K562 (cell line): ENCODE measurements around the gene GALNT7. TPM values are rescaled to one million over a fixed set of nuclear protein-coding genes. Genes with fewer than 3 reads are reported as not detected.

Source experiments
- EGR1 ChIP-seq: fragments of 450-650 bp; conservative IDR thresholded peaks from 2 replicates; pipeline ENCODE4 v1.6.1; 2017; ENCODE audit warnings: mild to moderate bottlenecking
- HNRNPK ChIP-seq: fragments of 200-400 bp; formaldehyde crosslinking; IDR thresholded peaks from one replicate; pipeline ENCODE4 v1.6.1; 2018; ENCODE audit warnings: mild to moderate bottlenecking, low read depth, low read length; ENCODE audit not compliant: poor library complexity, severe bottlenecking
- KDM1A ChIP-seq, 2 experiments: fragments of 450-650 bp; IDR thresholded peaks; 2 replicates each; pipeline ENCODE4 v1.6.1; 2016; ENCODE audit warnings: mild to moderate bottlenecking in 2 of 2
- KDM5B ChIP-seq: fragments of 200-600 bp; sonication (generic); IDR thresholded peaks from 2 replicates; pipeline ENCODE4 v1.6.1; 2012; ENCODE audit warnings: low read depth, mild to moderate bottlenecking, moderate library complexity, low read length, control low read depth, inconsistent platforms; ENCODE audit not compliant: insufficient replicate concordance
- KLF6 ChIP-seq: fragments of 250-450 bp; sonication (Bioruptor Pico); IDR thresholded peaks from 2 replicates; pipeline ENCODE4 v1.4.0; 2020; ENCODE audit warnings: mild to moderate bottlenecking, moderate library complexity, borderline replicate concordance
- LARP7 ChIP-seq: fragments of 450-650 bp; IDR thresholded peaks from 2 replicates; pipeline ENCODE4 v1.6.1; 2016
- MEF2A ChIP-seq: IDR thresholded peaks from 2 replicates; pipeline ENCODE4 v1.6.1; 2011; ENCODE audit warnings: low read depth, mild to moderate bottlenecking, low read length, moderate library complexity; ENCODE audit not compliant: control insufficient read depth
- MEIS2 ChIP-seq: fragments of 450-650 bp; IDR thresholded peaks from 2 replicates; pipeline ENCODE4 v1.6.1; 2014; ENCODE audit warnings: mild to moderate bottlenecking; ENCODE audit not compliant: partially characterized antibody
- NR2C2 ChIP-seq, 2 experiments: fragments of 200-800 bp in 1 of 2; sonication (Bioruptor generic) in 1 of 2; sonication (generic) in 1 of 2; formaldehyde crosslinking in 1 of 2; IDR thresholded peaks; 2 replicates each; pipeline versions ENCODE4 v1.6.1 to v1.8.0; 2016 to 2022; ENCODE audit warnings: mild to moderate bottlenecking in 1 of 2, missing compliant biosample characterization in 1 of 2, missing genetic modification characterization in 1 of 2, missing genetic modification reagents in 1 of 2
- PHB ChIP-seq: fragments of 250-450 bp; sonication (Bioruptor Pico); IDR thresholded peaks from 2 replicates; pipeline ENCODE4 v1.5.0; 2021
- PML ChIP-seq: IDR thresholded peaks from 2 replicates; pipeline ENCODE4 v1.6.1; 2012; ENCODE audit warnings: low read length, inconsistent platforms
- RBM14 ChIP-seq: fragments of 200-400 bp; formaldehyde crosslinking; IDR thresholded peaks from 2 replicates; pipeline ENCODE4 v1.6.1; 2018; ENCODE audit warnings: low read depth, mild to moderate bottlenecking, low read length, moderate library complexity, borderline replicate concordance; ENCODE audit not compliant: insufficient read depth
- RCOR1 ChIP-seq, 2 experiments: IDR thresholded peaks; 2 replicates each; pipeline ENCODE4 v1.6.1; 2012; ENCODE audit warnings: low read depth in 2 of 2, low read length in 2 of 2, borderline replicate concordance in 1 of 2, improper control_type of control experiment in 1 of 2
- SOX6 ChIP-seq: fragments of 450-650 bp; IDR thresholded peaks from 2 replicates; pipeline ENCODE4 v1.6.1; 2014; ENCODE audit warnings: mild to moderate bottlenecking
- TRIM28 ChIP-seq: fragments of 450-650 bp; IDR thresholded peaks from 2 replicates; pipeline ENCODE4 v1.6.1; 2017
- YBX1 ChIP-seq: fragments of 450-650 bp; IDR thresholded peaks from 2 replicates; pipeline ENCODE4 v1.7.1; 2016; ENCODE audit warnings: mild to moderate bottlenecking
- ZNF431 ChIP-seq: sonication (generic); formaldehyde crosslinking; IDR thresholded peaks from 2 replicates; pipeline ENCODE4 v1.8.0; 2022; ENCODE audit warnings: mild to moderate bottlenecking, missing genetic modification reagents
- ZNF449 ChIP-seq: fragments of 250-450 bp; sonication (Bioruptor Pico); IDR thresholded peaks from 2 replicates; pipeline ENCODE4 v1.8.0; 2022; ENCODE audit warnings: moderate library complexity, mild to moderate bottlenecking, inconsistent platforms
- ZNF696 ChIP-seq: fragments of 250-450 bp; sonication (Bioruptor Pico); conservative IDR thresholded peaks from 2 replicates; pipeline ENCODE4 v1.4.0; 2020; ENCODE audit warnings: mild to moderate bottlenecking, moderate library complexity
- ZNF717 ChIP-seq: fragments of 250-450 bp; sonication (Bioruptor Pico); IDR thresholded peaks from 2 replicates; pipeline ENCODE4 v1.5.0; 2021
- ZNF830 ChIP-seq: fragments of 250-450 bp; sonication (Bioruptor Pico); IDR thresholded peaks from 2 replicates; pipeline ENCODE4 v1.5.0; 2021; ENCODE audit warnings: mild to moderate bottlenecking
- polyA plus RNA-seq, 8 experiments: library from polyadenylated mRNA; depleted of rRNA in 4 of 8; stranded (reverse) in 5 of 8; unstranded in 3 of 8; fragments of >200 nt; fragmentation: Nextera tagmentation in 2 of 8; fragmentation: Illumina TruSeq in 1 of 8; extraction: Ambion mirVana in 2 of 8; extraction: Trizol in 1 of 8; gene quantifications; 2 replicates each; pipeline versions ENCODE4 v1.2.1 to v1.2.3, GENCODE V29; 2011 to 2014; ENCODE audit warnings: inconsistent platforms in 1 of 8, missing spikeins in 1 of 8
- total RNA-seq, 7 experiments: library from RNA; depleted of rRNA in 6 of 7; stranded (reverse); fragments of >200 nt in 6 of 7; fragmentation: Illumina TruSeq in 2 of 7; extraction: Trizol in 2 of 7; gene quantifications; 2 replicates each; pipeline versions ENCODE4 v1.2.1 to v1.2.3, GENCODE V29; 2011 to 2021; ENCODE audit warnings: low replicate concordance in 1 of 7
- TF ChIP-seq, protein P1 (sequence below): fragments of 450-650 bp; formaldehyde crosslinking; IDR thresholded peaks from 2 replicates; pipeline ENCODE4 v1.4.0; 2020; ENCODE audit warnings: mild to moderate bottlenecking
- TF ChIP-seq, protein P2 (sequence below): fragments of 150-350 bp; IDR thresholded peaks from 2 replicates; pipeline ENCODE4 v1.6.1; 2014; ENCODE audit warnings: low read depth, mild to moderate bottlenecking, low read length, borderline replicate concordance

GALNT7 gene
- total and polyA plus RNA-seq, 9 of the 15 experiments (the other 6 are each of a cell fraction or from before 2014, with no cell fraction given): 16.7 to 38.7 (median 31.1) TPM

- TF ChIP-seq PML: peak; percentile 50; the same call in 1 of the 2 replicates
- no peak for TF ChIP-seq YBX1
- TF ChIP-seq ZNF830 (CRISPR knock-in tag): no peak
- no peak for TF ChIP-seq NR2C2 (CRISPR knock-in tag; IDR thresholded peaks at IDR 0.05)
- 0 out of 2 replicates have a peak, but pooled peaks have one; percentile 45 for TF ChIP-seq NR2C2 (tag; IDR thresholded peaks at IDR 0.05)
- TF ChIP-seq ZNF431 (CRISPR knock-in tag): peak; percentile 33; the same call in 1 of the 2 replicates
- no peak for TF ChIP-seq ZNF696 (CRISPR knock-in tag)
- TF ChIP-seq HNRNPK: peak; percentile 66
- TF ChIP-seq EGR1: peak; percentile 24; the same call in 1 of the 2 replicates
- TF ChIP-seq ZNF449 (CRISPR knock-in tag): no peak
- no peak for TF ChIP-seq ZNF717
- no peak for TF ChIP-seq MEIS2
- no peak for TF ChIP-seq KLF6 (CRISPR knock-in tag)
- no peak for TF ChIP-seq MEF2A
- TF ChIP-seq TRIM28: no peak
- no peak for TF ChIP-seq RCOR1 (IDR thresholded peaks at IDR 0.05; ENCODE audit: borderline replicate concordance in 1 of 2, low read depth in 2 of 2, low read length in 2 of 2)
- no peak for TF ChIP-seq PHB (CRISPR knock-in tag)
- no peak for TF ChIP-seq RBM14
- TF ChIP-seq KDM5B: peak; percentile 72
- TF ChIP-seq, protein P1, sequence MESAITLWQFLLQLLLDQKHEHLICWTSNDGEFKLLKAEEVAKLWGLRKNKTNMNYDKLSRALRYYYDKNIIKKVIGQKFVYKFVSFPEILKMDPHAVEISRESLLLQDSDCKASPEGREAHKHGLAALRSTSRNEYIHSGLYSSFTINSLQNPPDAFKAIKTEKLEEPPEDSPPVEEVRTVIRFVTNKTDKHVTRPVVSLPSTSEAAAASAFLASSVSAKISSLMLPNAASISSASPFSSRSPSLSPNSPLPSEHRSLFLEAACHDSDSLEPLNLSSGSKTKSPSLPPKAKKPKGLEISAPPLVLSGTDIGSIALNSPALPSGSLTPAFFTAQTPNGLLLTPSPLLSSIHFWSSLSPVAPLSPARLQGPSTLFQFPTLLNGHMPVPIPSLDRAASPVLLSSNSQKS (CRISPR knock-in tag): no peak
- no peak for TF ChIP-seq SOX6
- TF ChIP-seq, protein P2, sequence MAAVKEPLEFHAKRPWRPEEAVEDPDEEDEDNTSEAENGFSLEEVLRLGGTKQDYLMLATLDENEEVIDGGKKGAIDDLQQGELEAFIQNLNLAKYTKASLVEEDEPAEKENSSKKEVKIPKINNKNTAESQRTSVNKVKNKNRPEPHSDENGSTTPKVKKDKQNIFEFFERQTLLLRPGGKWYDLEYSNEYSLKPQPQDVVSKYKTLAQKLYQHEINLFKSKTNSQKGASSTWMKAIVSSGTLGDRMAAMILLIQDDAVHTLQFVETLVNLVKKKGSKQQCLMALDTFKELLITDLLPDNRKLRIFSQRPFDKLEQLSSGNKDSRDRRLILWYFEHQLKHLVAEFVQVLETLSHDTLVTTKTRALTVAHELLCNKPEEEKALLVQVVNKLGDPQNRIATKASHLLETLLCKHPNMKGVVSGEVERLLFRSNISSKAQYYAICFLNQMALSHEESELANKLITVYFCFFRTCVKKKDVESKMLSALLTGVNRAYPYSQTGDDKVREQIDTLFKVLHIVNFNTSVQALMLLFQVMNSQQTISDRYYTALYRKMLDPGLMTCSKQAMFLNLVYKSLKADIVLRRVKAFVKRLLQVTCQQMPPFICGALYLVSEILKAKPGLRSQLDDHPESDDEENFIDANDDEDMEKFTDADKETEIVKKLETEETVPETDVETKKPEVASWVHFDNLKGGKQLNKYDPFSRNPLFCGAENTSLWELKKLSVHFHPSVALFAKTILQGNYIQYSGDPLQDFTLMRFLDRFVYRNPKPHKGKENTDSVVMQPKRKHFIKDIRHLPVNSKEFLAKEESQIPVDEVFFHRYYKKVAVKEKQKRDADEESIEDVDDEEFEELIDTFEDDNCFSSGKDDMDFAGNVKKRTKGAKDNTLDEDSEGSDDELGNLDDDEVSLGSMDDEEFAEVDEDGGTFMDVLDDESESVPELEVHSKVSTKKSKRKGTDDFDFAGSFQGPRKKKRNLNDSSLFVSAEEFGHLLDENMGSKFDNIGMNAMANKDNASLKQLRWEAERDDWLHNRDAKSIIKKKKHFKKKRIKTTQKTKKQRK: no peak
- TF ChIP-seq KDM1A (IDR thresholded peaks at IDR 0.05): peak in 1 of 2 experiments; percentile 17; a peak in 1 of 4 replicates
- TF ChIP-seq LARP7: peak; percentile 66; the same call in 1 of the 2 replicates
These were observed at the start of gene GALNT7 (continued) for GRCh38 chr4:173168396-173169177.
